Tibial nerve (tissue), 4 donors: ENCODE results near the gene ZNHIT1. TPM values are rescaled to one million over a fixed set of nuclear protein-coding genes. Genes with fewer than 3 reads are reported as not detected.

Experiments used
- DNase-seq, 2 donors: peaks; one replicate each; pipeline ENCODE4 v3.0.0-alpha.2; 2019; ENCODE audit warnings: low spot score in 2 of 2
- H3K27ac ChIP-seq, 4 donors: fragments of 200-600 bp; sonication (generic) in 3 of 4; one replicate each; pipeline ENCODE4 v1.5.1; 2017 to 2019; ENCODE audit warnings: mild to moderate bottlenecking in 1 of 4
- H3K27me3 ChIP-seq, 2 donors: fragments of 200-600 bp; sonication (generic) in 1 of 2; one replicate each; pipeline versions ENCODE4 v1.5.1 to v1.6.0; 2017 to 2019
- H3K36me3 ChIP-seq, 3 donors: fragments of 200-600 bp; sonication (generic); one replicate each; pipeline ENCODE4 v1.5.1; 2018 to 2019
- H3K4me1 ChIP-seq, 4 donors: fragments of 200-600 bp; sonication (generic) in 3 of 4; one replicate each; pipeline ENCODE4 v1.5.1; 2017 to 2019
- H3K4me3 ChIP-seq, 4 donors: fragments of 200-600 bp; sonication (generic) in 3 of 4; one replicate each; pipeline ENCODE4 v1.5.1; 2017 to 2019; ENCODE audit warnings: mild to moderate bottlenecking in 1 of 4, moderate library complexity in 1 of 4
- H3K9me3 ChIP-seq, 4 donors: fragments of 200-600 bp; sonication (generic) in 3 of 4; one replicate each; pipeline ENCODE4 v1.5.1; 2017 to 2019
- CTCF ChIP-seq, 5 experiments: fragments of 200-600 bp in 3 of 5; fragments of 450-650 bp in 2 of 5; sonication (generic) in 3 of 5; IDR thresholded peaks; one replicate each; pipeline ENCODE4 v1.5.1; 2016 to 2019; ENCODE audit warnings: antibody characterized with exemption in 5 of 5, mild to moderate bottlenecking in 3 of 5, moderate library complexity in 2 of 5
- EP300 ChIP-seq, 2 donors: sonication (generic); formaldehyde crosslinking; IDR thresholded peaks; one replicate each; pipeline ENCODE4 v1.6.1; 2017; ENCODE audit warnings: antibody characterized with exemption in 2 of 2, mild to moderate bottlenecking in 1 of 2
- POLR2A ChIP-seq, 2 donors: fragments of 450-650 bp; IDR thresholded peaks; one replicate each; pipeline ENCODE4 v1.6.1; 2017; ENCODE audit warnings: antibody characterized with exemption in 2 of 2, mild to moderate bottlenecking in 2 of 2, moderate library complexity in 2 of 2
- WGBS, 2 donors: methylation state at CpG; one replicate each; pipeline ENCODE4 v1.1.5; 2018; 5-methylcytosine and 5-hydroxymethylcytosine counted together
- total RNA-seq, 4 donors: library from RNA; depleted of rRNA; stranded (reverse); fragments of >200 nt; gene quantifications; one replicate each; pipeline ENCODE4 v1.1.0, GENCODE V29; 2016

Gene ZNHIT1
- total RNA-seq, 4 donors from 2014 or later = 90.5 to 113 (median 99.3) TPM

GRCh38 chr7:101234636-101235035 lies 16.7 kb downstream of the ZNHIT1 start:
- Histone ChIP-seq H3K36me3 (peaks cover 0 to 73% (median 0%) of the 10 kb centered on the region in 3 donors), H3K27me3 (no peaks in the 10 kb centered on the region), H3K4me3 (no peak overlapping the region), H3K9me3 (no peaks in the 10 kb centered on the region), H3K27ac (peak overlapping the region in 1 of 4 donors; percentile 42), H3K4me1 (peaks cover 0 to 49% (median 19%) of the 10 kb centered on the region in 4 donors)
- DNase-seq = no peak
- WGBS, 2 donors = 69 to 84% methylated on average over 5 of the region's 5 CpGs
- TF ChIP-seq EP300 (IDR thresholded peaks at IDR 0.05) (no peak), CTCF (IDR thresholded peaks at IDR 0.05) (no peak), POLR2A (IDR thresholded peaks at IDR 0.05) (no peak)

DNA sequence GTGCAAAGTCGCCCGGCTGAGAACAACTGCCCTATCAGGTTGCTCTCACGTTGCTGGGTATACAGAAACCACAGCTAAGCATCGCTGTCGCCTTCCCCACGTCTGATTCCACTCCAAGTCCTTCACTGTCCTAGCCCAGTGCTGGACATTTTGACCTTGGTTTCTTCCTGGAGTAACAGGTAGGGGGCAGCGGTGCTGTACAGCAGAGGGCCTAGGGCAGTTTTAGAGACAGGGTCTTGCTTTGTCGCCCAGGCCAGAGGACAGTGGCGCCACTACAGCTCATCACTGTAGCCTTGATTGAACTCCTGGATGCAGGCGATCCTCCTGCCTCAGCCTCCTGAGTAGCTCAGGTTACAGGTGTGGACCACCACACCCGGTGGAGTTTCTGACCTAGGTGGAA lies 17.1 kb downstream of the ZNHIT1 start:
- DNase-seq = no peak
- no peaks in the 10 kb centered on the region for H3K9me3 ChIP-seq
- H3K36me3 ChIP-seq = peaks cover 0 to 73% (median 0%) of the 10 kb centered on the region in 3 donors
- TF ChIP-seq CTCF (IDR thresholded peaks at IDR 0.05) (peak in 2 of 5 experiments; percentile 18 to 20), EP300 (IDR thresholded peaks at IDR 0.05) (no peak)
- no peak overlapping the region for H3K4me3 ChIP-seq
- H3K4me1 ChIP-seq = peaks cover 0 to 51% (median 19%) of the 10 kb centered on the region in 4 donors
- H3K27ac ChIP-seq = peak overlapping the region in 1 of 4 donors; percentile 42
- no peaks in the 10 kb centered on the region for H3K27me3 ChIP-seq
- WGBS, 2 donors = 71 to 75% methylated on average over 9 to 11 of the region's 11 CpGs

DNA sequence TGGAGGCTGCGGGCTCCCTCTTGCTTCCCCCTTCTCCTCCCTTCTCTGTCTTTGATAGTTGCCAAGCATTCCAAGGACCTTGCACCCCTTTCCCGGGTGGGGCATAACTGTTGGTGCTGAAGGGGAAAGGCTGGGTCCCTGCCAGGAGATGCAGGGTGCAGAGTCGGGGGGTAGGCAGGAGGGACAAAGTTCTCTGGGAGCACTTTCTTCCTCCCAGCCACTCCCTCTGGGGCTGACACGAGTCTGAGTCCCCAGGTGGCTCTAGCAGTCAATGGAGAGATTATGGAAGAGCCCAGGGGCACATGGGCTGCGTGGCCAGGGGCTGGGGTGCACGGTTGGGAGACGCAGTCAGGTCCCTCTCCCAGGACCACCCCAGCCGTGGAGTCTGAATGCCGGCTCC lies 17.6 kb downstream of the ZNHIT1 start:
- Histone ChIP-seq H3K9me3 (no peaks in the 10 kb centered on the region), H3K4me3 (no peak overlapping the region), H3K27ac (peak overlapping the region in 1 of 4 donors; percentile 81), H3K4me1 (peaks cover 0 to 56% (median 19%) of the 10 kb centered on the region in 4 donors), H3K27me3 (no peaks in the 10 kb centered on the region), H3K36me3 (peaks cover 0 to 74% (median 0%) of the 10 kb centered on the region in 3 donors)
- no peak for DNase-seq
- 74 to 77% methylated on average over 9 of the region's 9 CpGs for WGBS, 2 donors
- no peak for TF ChIP-seq POLR2A (IDR thresholded peaks at IDR 0.05)
- no peak for TF ChIP-seq EP300 (IDR thresholded peaks at IDR 0.05)
- TF ChIP-seq CTCF (IDR thresholded peaks at IDR 0.05) = no peak

DNA sequence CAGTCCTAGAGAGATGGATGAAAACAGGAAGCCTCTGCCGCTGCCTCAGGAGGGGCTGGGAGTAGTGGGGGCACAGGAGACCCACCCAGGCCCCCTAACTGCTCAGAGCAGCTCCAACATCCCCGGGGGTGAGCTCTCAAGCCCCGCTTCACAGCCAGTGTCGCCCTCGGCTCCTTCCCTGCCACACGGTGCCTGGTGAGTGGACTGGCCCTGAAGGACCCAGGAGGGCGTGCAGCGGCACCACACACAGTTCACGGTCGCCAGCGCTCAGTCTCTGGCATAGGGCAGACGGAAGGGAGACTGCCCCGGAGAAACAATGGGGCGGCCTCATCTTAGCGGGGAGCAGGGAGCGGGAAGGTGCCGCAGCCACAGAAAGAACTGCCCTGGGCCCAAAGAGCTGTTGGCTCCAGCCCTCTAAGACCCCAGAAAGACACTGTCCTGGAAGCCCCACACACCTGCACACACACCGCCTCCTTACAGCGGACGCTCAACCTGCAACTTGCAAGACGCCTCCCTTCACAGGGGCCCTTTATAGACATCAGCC lies 18.4 kb downstream of the ZNHIT1 start:
- Histone ChIP-seq H3K4me1 (peaks cover 0 to 64% (median 19%) of the 10 kb centered on the region in 4 donors), H3K36me3 (peaks cover 0 to 75% (median 0%) of the 10 kb centered on the region in 3 donors), H3K9me3 (no peaks in the 10 kb centered on the region), H3K27me3 (no peaks in the 10 kb centered on the region), H3K4me3 (peak overlapping the region in 2 of 4 donors; percentile 21 to 31), H3K27ac (peak overlapping the region in 2 of 4 donors; percentile 81 to 83)
- TF ChIP-seq POLR2A (IDR thresholded peaks at IDR 0.05) (no peak), EP300 (IDR thresholded peaks at IDR 0.05) (no peak), CTCF (IDR thresholded peaks at IDR 0.05) (no peak)
- WGBS, 2 donors = 70 to 90% methylated on average over 19 to 21 of the region's 21 CpGs
- DNase-seq = no peak

DNA sequence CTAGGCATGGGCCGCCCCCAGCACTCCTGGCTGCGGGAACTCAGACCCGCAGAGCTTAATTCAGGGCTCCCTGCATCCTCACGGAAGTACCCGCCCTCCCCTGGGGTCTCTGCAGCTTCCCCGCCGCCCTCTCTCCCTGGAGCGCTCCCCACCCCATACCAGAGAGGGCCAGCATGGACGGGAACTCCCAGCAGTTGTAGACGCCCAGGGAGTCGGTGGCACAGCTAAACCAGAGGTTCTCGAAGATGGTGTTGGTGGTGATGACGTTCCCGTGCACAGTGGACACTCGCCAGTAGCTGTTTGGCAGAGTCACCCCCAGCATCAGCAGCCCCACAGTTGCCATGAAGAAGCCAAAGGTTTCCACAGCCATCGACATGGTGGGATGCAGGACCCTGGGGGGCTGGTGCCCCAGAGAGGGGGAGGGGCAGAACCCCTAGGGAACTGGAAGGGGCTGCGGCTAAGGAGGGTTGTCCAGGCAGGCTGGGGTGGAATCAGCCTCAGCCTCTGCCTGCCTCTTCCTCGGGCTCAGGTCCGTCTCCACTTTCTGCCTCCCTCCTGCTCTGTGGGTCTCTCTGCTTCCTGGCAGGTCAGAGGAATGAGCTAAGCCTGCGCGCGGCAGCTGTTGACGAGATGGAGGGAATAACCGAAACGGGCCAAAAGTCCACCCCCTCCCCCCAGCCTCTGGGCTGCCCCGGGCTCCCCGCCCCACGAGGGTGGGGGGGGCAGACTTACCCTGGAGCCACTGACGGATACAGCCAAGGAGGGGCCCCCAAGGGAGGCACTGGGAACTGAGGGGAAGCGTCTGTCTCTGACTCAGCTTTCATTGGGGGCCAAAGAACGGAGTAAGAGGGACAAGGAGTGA lies 19.5 kb downstream of the ZNHIT1 start, which contains the start of gene CLDN15:
Gene CLDN15 (minus strand): TSS at position 597 of the 862 bp plus-strand sequence. CDS start 221 bp downstream, at position 376.
- H3K27me3 ChIP-seq = no peaks in the 10 kb centered on the region
- peaks cover 0 to 75% (median 0%) of the 10 kb centered on the region in 3 donors for H3K36me3 ChIP-seq
- no peaks in the 10 kb centered on the region for H3K9me3 ChIP-seq
- WGBS, 2 donors = 41 to 52% methylated on average over 23 of the region's 31 CpGs
- H3K27ac ChIP-seq = peak within 1 kb of the TSS; percentile 16 to 83 (median 82)
- TF ChIP-seq POLR2A (IDR thresholded peaks at IDR 0.05) (no peak), CTCF (IDR thresholded peaks at IDR 0.05) (no peak), EP300 (IDR thresholded peaks at IDR 0.05) (no peak)
- DNase-seq = peak; percentile 35 to 47
- peak within 1 kb of the TSS in 2 of 4 donors; percentile 21 to 31 for H3K4me3 ChIP-seq
- H3K4me1 ChIP-seq = peaks cover 0 to 63% (median 16%) of the 10 kb centered on the region in 4 donors
